HG03439 (cell line): Measurements from ENCODE around the gene ATF3.
"Not testable (repeated sequence)": the region's sequence is repeated elsewhere in the genome, so short reads cannot be mapped to it uniquely, and the experiment has no call there.

Experiments used
- ATAC-seq: cut with Tn5 transposase; IDR thresholded peaks from one replicate; pipeline ENCODE4 v1.9.1; 2021; ENCODE audit warnings: mild to moderate bottlenecking, moderate library complexity; ENCODE audit not compliant: unreplicated experiment

ATF3 gene

DNA sequence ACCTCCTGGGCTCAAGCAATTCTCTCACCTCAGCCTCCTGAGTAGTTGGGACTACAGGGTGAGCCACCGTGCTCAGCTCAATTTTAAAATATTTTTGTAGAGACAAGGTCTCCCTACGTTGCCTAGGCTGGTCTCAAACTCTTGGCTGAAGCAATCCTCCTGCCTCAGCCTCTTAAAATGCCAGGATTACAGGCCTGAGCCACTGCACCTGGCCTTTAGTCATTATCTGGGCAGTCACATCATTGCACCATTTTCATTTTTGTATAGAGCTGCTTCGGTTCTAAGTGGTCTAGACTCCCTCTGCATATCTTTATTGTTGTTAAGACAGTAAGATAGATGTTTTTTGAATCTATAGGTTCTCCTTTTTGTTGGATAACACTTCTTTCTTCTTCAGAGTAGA lies 39.9 kb downstream of the ATF3 start:
- no peak for ATAC-seq

DNA sequence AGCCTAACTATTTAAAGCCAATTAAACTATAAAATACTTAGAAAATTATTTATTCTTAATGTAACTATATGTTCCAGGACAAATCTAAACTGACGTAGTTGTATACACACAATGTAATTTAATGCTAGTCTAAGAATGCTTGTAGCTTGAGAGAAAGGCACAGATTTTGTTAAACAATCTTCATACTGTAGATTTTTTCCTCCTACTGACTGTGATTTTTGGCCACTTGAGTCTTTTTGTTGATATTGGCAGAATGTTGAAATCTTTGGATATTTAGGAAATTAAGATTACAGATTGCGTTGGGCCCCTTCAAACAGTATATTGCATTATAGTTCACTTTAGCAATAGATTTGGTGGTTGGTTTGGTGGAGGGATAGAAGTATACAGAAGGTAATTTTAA lies 40.5 kb downstream of the ATF3 start:
- ATAC-seq, result no peak

DNA sequence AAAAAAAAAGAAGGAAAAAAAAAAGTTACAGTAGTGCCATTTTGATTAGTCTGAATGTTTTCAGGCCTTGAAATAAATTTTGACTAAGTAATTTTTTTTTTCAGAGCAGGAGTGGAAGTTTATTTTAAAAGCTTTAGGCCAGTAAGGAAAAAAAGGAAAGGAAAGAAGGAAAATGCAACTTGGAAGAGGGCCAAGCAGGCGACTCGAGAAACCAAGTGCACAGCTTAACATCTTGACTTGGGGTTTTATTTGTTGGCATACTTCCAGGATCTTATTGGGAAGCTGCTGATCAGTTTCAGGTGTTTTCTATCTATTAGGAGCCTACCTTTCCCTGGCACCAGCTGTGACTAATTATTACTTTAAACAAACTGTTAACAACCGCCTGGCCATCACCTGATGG lies 41.7 kb downstream of the ATF3 start:
- no peak for ATAC-seq

DNA sequence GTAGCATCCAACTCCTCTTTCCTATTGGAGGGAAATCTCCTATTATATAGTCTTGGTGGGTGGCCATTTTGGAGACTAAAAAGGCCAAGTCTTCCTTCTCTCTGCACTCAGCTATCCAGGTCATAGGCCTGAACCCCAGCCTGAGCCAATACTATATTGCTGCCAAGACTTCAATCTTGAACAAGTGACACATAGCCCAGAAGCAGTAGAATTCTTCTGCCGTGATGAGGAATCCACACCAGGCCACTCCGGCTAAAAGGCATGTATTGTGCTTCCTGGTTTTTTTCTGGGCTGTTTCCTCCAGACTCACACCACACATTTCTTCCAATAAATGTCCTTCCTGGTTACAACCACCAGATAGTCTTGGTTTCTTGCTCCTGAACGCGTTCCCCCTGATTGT lies 43.0 kb downstream of the ATF3 start:
- no peak for ATAC-seq

DNA sequence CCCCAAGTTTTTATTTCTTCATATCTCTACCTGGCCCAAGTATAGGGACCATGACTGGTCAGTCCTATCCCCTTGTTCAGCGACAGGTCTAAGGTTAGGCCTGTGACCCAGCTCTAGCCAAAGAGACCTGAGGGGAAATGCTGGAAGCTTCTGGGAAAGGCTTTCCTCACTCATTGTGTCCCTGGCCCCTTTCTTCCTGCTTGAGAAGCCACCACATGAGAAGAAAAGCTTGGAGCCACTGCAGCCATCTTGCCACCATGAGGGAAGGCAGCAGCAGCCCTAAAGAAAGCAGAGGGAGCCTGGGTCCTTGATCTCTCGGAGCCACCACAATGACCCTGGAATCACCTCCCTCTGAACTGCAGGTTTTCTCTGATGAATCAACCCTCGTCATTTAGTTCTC lies 43.4 kb downstream of the ATF3 start:
- no peak for ATAC-seq

DNA sequence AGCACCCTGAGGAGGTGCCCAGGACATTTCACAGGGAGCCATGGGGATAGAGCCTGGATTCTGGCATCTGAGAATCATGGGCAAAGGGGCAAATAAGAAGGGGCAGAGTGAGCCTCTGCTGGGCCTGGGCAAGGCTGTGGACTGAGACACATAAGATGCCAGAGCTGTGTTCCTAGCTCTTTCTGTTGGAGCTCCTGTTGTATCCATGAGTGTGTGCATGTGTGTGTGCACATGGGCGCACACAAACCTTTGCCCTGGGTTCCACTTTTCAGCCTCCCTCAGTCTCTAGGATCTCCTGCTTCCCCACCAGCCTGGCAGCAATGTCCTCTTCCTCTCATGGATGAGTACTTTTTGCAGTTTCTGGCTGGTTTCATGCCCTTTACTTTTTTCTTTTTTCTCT lies 44.0 kb downstream of the ATF3 start:
- ATAC-seq, result no peak

DNA sequence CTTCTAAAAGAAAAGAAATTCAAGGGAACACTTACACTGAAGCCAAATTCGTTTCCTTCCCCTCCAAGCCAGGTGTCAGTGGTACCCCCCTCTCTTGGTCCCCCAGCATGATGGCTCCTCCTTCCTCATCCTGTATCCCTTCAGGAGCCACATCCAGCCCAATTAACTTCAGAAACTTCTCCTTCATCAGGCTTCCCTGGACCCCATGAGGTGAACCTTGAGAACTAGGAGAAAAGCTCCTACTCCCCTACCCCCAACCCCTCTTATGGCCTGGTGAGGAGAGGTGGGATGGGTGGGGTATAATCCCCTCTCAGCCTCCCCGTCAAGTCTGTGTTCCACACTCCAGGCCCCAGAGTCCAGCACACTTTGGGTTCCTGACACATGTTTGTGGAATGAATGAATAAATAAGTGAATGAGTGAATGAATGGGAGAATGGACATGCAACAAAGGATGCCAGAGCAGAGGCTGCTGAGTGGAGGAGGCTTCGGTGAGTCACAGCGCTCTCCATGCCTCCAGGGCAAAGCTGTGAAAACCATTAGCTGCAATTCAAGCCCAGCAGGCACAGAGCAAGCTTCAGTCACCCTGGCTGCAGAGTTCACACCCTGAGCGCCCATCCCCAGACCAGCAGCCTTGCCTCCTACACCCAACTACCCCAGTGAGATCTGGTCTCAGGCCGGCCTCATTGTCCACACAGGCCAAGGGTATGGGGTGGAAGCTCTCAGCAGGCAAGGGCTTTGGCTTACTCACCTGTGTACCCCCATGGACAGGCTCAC lies 47.3 kb downstream of the ATF3 start:
- no peak for ATAC-seq

DNA sequence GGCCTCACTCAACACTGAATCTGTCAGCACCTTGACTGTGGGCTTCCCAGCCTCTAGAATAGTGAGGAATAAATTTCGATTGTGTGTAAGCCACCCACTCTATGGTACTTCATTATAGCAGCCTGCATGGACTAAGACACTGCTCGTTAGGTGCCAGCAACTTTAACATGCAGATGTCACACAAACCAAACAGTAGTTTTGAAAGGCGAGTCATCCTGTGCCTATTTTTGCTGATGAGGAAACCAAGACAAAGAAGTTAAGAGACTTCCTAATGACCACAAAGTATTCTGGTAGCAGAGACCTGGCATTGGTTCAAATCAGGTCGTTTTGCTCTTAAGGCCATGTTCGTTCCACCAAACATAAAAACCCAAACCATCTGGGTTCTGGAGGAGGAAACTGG lies 48.2 kb downstream of the ATF3 start:
- no peak for ATAC-seq

DNA sequence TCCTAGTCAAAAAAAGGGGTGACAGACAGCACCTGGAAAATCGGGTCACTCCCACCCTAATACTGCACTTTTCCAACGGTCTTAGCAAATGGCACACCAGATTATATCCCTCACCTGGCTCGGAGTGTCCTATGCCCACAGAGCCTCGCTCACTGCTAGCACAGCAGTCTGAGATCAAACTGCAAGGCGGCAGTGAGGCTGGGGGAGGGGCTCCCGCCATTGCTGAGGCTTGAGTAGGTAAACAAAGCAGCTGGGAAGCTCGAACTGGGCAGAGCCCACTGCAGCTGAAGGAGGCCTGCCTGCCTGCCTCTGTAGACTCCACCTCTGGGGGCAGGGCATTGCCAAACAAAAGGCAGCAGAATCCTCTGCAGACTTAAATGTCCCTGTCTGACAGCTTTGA lies 49.7 kb downstream of the ATF3 start:
- not testable (repeated sequence) for ATAC-seq

DNA sequence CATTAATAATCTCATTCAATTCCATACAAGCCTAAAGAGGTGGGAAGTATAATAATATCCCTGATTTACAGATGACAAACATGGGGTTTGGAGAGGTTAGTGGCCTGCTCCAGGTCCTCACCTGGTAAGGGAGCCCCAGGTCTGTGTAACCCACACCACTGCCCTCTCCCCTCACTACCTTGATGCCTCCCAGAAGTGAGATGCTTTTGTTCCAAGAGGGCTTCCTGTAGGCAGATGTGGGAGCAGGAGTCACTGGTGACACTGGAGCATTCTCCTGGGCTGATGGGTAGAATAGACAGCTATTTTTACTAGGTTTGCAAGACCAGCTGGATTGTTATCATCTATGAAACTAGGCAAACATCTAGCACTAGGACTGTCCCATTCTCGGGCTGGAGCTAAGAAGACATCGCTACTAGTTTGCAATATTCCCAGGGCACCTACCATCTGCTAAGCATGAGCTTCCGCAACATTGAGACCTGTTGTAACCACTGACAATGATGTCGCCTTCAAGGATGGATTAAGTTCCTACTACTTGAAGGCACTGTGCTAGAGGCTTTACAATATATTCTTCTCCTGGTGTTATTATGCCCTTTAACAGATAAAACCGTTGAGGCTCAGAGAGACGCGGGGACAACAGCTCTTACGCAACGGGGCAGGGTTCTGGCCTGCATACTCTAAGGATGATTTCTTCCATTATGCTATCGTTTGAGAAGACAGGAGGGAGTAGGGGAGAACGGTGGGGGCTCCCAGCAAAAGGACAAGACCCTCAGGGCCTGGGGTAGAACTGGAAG lies 56.0 kb downstream of the ATF3 start:
- ATAC-seq, result no peak

DNA sequence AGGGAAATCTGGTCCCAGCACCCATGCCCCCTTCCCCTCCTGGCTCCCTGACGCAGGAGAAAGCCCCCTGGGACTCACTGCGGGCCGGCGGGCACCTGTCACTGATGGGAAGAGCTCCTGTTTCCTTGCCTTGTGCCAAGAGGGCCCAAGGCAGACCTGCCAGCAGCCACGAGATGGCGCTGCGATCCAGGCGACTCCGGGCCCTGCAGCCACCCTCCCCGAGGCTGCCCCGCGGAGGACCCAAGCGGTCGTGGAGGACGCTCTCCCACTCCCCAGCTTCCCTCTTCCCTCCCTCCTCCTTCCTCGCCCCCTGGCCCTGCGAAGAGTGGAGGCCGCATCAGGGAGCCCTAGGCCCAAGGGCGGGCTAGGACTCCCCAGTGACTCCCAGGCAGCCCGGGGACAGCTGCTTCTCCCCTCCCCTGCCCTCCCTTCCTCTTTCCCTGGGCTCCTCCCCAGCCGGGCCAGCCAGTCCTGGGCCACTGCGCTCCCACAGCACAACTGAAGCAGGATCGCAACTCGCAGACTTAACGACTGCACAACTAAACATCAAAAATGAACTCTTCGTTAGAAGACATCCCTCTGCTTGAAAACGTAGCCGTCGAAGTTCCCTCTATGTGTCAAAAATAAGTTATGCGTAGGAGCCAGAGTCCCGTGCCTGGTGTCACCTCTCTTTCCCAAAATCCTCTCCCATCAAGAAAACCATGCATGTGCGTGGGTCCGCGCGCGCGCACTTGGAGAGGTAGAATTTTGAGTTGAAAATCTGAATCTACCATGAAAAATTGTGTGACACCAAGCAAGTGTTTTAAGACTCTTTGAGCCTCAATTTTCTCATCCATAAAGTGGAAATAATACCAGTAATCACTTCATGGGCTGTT lies 56.9 kb downstream of the ATF3 start:
- ATAC-seq, result peak; percentile 94

DNA sequence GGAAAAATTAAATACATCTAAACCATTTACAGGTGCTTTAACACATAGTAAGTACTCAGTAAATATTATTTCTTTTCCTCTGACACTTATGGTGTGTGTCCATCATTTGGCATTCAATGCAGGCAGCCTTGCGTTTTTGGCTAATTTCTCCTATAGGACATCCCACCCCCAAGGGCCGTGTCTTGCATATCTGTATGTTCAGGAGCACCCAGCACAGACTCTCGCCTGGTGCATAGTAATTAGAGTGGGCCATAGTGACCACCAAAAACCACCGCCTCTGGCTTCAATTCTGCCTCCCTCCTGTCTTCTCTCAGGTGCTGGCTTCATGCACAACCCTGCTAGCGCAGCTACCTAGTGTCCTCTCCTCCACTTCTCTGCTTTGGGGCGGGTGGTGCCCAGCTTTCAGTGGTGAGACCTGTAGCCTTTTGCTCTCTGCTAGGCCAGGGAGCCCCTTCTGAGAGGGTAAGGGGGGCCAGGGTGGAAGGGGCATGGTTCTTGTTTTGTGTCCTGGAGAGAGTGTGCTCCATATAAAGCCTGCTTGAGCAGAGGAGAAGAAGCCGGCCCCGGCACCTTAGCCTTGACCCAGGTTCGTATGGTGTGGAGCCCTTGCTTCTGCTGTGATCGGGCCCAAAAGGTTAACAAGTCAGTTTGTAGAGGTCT lies 57.7 kb downstream of the ATF3 start:
- no peak for ATAC-seq

DNA sequence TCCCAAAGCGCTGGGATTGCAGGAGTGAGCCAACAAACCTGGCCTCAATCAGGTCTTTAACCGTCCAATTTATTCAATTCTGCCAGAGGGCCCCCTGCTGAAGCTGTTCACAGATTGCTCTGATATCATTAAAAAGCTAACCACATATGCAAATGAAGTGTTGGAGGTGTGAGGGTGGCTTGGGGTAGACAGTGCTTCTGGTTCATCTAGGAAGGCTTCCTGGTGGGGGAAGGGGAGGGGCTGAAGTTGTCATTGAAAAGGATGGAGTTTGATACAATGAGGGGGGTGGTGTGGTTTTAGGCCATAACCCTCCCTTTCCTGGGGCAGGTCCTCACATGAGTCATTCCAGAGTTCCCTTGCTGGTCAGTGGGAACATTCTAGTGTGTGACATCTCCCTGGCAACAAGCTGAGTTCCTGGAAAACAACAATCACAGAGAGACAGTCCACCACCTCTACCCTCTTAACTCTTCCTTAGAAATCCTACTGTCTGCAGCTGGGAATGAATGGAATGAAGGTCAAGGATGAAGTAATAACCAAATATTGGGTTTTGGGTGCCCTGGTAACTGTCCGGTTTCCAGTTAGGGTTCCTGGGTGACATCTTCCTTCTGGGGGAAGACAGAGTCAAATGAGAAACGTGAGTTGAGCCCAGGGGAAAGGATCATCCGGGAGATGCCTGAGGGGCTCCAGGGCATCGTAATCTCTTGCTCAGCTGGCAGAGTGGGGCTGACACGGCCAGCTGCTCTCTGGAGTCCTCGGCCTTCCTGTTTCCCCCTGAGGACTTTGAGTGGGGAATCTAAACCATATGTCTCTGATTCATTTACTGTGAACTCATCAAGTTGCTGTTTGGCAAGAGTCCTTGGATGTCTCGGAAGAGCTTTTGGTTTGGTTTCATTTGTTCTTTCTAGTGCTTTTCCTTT lies 58.9 kb downstream of the ATF3 start:
- no peak for ATAC-seq

DNA sequence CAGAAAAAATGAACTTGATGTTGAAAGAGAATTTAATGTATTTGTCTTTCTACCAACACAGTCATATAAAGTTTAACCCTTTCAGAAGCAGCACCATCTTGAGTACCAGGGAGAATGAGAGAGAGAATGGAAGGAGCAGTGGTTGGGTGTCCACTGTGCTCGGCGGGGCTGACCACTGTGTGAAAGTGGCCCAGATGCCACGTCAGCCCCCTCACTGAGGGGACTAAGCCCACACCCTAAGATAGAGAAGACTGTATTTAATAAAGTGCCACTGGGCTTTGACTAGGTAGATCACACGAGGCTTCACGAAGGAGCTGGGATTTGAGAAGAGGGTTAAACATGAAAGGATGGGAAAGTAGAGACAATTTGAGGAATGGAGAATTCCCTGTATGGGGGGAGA lies 59.9 kb downstream of the ATF3 start:
- ATAC-seq, result no peak

DNA sequence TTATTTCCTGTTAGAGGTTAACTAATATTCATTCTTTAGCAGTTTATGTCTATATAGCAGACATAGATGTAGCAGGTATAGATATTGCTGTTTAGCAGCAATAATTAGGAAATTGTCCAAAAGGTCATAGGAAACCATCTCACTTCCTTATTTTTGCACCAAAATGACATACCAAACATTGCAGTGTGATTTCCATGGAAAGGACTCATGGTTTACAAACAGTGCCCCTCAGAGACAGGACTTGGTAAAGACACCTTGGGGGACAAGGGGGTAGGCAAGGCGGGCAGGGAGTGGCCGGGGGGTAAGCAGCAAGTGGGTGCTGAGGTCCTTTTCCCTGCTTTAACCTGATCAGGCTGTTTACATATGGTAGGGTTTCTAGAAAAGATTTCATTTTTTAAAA lies 60.5 kb downstream of the ATF3 start:
- no peak for ATAC-seq

DNA sequence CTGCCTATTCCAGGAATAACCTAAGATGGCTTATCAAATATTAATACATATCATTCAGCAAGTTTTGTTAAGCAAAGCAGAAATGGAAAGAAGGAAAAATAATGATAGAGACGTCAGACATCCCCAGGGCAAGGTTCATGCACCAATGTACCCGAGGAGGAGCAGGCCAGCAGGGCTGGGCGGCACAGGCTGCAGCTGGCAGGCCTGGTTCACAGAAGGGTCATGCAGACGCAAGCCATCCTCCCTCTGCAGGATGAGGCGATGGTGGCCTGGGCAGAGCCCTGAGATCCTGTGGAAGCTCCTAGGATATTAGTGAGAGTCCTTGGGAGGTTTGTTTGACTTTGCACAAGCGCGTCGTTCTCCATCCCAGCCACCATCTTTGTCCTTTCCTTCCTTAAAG lies 61.0 kb downstream of the ATF3 start:
- ATAC-seq, result no peak

DNA sequence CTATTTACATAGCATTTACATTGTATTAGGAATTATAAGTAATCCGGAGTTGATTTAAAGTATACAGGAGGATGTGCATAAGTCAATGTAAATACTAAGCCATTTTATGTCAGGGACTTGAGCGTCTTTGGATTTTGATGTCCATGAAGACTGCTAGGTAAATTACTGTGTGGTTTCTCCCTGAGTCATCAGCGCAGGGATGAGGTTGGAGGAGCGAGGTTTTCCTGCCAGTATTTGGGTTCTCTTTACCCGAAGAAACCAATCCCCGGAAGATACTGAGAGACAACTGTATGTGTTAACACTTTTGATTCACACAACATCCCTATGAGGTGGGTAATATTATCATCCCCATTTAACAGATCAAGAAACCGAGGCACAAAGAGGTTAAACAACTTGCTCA lies 61.7 kb downstream of the ATF3 start:
- ATAC-seq, result no peak
